Skeletal muscle tissue (tissue), 4 donors: ENCODE measurements around the gene STK38L. TPM values are rescaled to one million over a fixed set of nuclear protein-coding genes. Genes with fewer than 3 reads are reported as not detected.

ENCODE experiments used
- H3K27ac ChIP-seq: one replicate; pipeline ENCODE4 v1.7.0; 2013; ENCODE audit warnings: mild to moderate bottlenecking, low read depth, low read length, inconsistent platforms
- H3K27me3 ChIP-seq, 3 donors: one replicate each; pipeline ENCODE4 v1.7.0; 2013; ENCODE audit warnings: low read length in 3 of 3; ENCODE audit not compliant: control insufficient read depth in 3 of 3, insufficient read depth in 3 of 3
- H3K36me3 ChIP-seq, 3 donors: one replicate each; pipeline ENCODE4 v1.7.0; 2013; ENCODE audit warnings: low read length in 3 of 3; ENCODE audit not compliant: control insufficient read depth in 3 of 3, insufficient read depth in 3 of 3
- H3K4me1 ChIP-seq, 3 donors: one replicate each; pipeline ENCODE4 v1.7.0; 2013; ENCODE audit warnings: low read length in 3 of 3, mild to moderate bottlenecking in 3 of 3; ENCODE audit not compliant: control insufficient read depth in 3 of 3, insufficient read depth in 3 of 3
- H3K4me3 ChIP-seq, 3 donors: one replicate each; pipeline ENCODE4 v1.7.0; 2013; ENCODE audit warnings: low read length in 3 of 3
- H3K9ac ChIP-seq, 3 donors: one replicate each; pipeline ENCODE4 v1.7.0; 2013; ENCODE audit warnings: low read length in 3 of 3, mild to moderate bottlenecking in 3 of 3, moderate library complexity in 2 of 3, low read depth in 1 of 3
- H3K9me3 ChIP-seq, 3 donors: one replicate each; pipeline ENCODE4 v1.7.0; 2013; ENCODE audit warnings: low read length in 3 of 3; ENCODE audit not compliant: control insufficient read depth in 3 of 3
- total RNA-seq: library from RNA; depleted of rRNA; stranded (reverse); fragments of >200 nt; gene quantifications from one replicate; pipeline ENCODE4 v1.2.3, GENCODE V29; 2014
- donor health status: Osteomylitis.

Gene STK38L
- total RNA-seq, 1 donor from 2014 or later, result 17.2 TPM

DNA sequence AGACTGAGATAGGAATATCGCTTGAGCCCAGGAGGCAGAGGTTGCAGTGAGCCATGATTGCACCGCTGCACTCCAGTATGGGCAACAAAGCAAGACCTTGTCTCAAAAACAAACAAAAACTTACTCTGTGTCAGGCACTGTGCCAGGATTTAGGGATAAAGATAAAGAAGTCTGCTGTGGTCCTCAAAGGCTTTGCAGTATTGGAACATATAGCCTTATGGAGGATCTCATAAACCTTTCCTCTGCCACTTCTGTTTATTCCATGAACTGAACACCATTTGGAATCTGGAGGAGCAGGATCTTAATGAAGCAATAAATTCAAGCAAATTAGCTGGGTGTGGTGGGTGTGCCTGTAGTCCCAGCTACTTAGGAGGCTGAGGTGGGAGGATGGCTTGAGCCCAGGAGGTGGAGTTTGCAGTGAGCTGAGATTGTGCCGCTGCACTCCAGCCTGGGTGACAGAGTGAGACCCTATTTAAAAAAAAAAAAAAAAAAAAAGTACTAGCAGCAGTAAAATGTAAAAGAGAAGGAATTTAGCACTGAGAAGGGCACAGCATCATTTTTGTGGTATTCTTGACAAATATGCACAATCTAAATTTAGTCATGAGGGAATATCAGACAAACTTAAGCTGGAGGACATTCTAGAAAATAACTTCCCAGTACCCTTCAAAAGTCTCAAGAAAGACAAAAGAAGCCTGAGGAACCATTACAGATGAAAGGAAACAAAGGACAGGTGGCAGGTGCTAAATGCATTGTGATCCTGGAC, 115.7 kb downstream of the STK38L start:
- Histone ChIP-seq H3K27ac (no peak overlapping the region), H3K36me3 (no peaks in the 10 kb centered on the region), H3K4me1 (no peaks in the 10 kb centered on the region), H3K4me3 (no peak overlapping the region), H3K27me3 (no peaks in the 10 kb centered on the region), H3K9me3 (no peaks in the 10 kb centered on the region), H3K9ac (no peak overlapping the region)

DNA sequence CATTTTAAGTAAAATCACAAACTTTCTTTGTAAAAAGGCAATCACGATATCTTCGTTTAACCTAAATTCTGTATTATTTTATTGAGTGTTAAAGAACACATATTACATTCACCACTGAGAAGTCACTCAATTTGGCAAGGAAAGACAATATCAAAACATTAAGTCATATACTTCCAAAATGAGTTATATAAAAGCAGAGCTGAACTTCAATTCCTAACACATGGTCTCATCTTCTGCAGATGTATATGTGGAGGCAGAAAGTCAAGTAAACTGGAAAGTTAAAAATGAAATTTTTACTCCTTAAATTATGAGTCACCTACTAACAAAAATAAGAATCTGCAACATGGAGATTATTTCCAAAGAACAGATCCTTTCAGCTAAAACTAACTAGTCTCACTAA, 117.3 kb downstream of the STK38L start:
- no peaks in the 10 kb centered on the region for H3K9me3 ChIP-seq

DNA sequence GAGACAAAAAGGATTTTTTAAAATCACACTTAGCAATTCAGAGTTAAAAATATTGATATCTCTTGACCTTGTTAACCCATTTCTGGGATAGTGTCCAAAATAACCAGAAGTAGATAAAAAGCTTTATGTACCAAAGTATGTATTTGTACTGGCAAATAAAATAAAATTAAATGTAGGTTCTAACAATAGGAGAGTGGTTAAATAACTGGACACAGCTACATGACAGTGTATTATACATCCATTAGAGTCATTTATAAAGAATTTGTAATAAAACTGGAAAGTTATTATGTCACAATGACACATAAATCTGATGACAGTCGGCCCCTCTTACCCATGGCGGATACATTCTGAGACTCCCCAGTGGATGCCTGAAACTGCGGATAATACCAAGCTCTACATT, 122.5 kb downstream of the STK38L start:
- Histone ChIP-seq H3K27me3 (no peaks in the 10 kb centered on the region), H3K4me1 (no peaks in the 10 kb centered on the region), H3K9me3 (no peaks in the 10 kb centered on the region), H3K36me3 (no peaks in the 10 kb centered on the region), H3K4me3 (no peak overlapping the region), H3K27ac (no peak overlapping the region), H3K9ac (no peak overlapping the region)

More for the DNA sequence above, 117.3 kb downstream of the STK38L start:
- no peaks in the 10 kb centered on the region for H3K4me1 ChIP-seq
- no peak overlapping the region for H3K27ac ChIP-seq
- H3K27me3 ChIP-seq, result no peaks in the 10 kb centered on the region
- no peak overlapping the region for H3K9ac ChIP-seq
- no peaks in the 10 kb centered on the region for H3K36me3 ChIP-seq
- no peak overlapping the region for H3K4me3 ChIP-seq

DNA sequence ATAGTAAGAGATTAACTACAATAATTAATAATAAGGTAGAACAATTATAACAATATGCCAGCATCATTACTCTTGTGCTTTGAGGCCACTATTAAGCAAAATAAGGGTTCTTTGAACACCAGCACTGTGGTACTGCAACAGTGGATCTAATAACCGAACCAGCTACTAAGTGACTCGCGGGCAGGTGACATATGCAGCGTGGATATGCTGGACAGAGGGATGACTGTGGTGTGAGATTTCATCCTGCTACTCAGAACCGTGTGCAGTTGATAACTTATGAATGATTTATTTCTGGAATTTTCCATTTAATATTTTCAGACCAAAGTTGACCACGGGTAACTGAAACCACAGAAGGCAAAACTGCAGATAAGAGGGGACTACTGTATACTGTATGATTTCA, 123.0 kb downstream of the STK38L start:
- Histone ChIP-seq H3K4me3 (no peak overlapping the region), H3K9ac (no peak overlapping the region), H3K27me3 (no peaks in the 10 kb centered on the region), H3K27ac (no peak overlapping the region), H3K4me1 (no peaks in the 10 kb centered on the region), H3K36me3 (no peaks in the 10 kb centered on the region), H3K9me3 (no peaks in the 10 kb centered on the region)

Other genes starting within 250 kb of the STK38L start
- gene TM7SF3, start 229.9 kb upstream of the STK38L start, total RNA-seq, result 31.8 TPM
- 39.1 TPM for gene MED21, start 221.7 kb upstream of the STK38L start, total RNA-seq
- not detected for gene C12orf71, start 161.7 kb upstream of the STK38L start, total RNA-seq
- 1.6 TPM for gene BMAL2, start 88.5 kb downstream of the STK38L start, total RNA-seq
- not detected for gene SMCO2, start 202.4 kb downstream of the STK38L start, total RNA-seq